GM20000 (cell line): ENCODE measurements around the gene HIPK2.

Source experiments
- DNase-seq: peaks from one replicate; pipeline ENCODE4 v3.0.0; 2012; ENCODE audit warnings: low spot score
- CTCF ChIP-seq: IDR thresholded peaks from 2 replicates; pipeline ENCODE4 v1.5.1; 2012; ENCODE audit warnings: mild to moderate bottlenecking, control low read depth; ENCODE audit errors: extremely low read depth, missing control alignments

HIPK2 gene

GRCh38 chr7:139753081-139753692, 24.6 kb downstream of the HIPK2 start:
- DNase-seq, result no peak
- no peak for TF ChIP-seq CTCF

DNA sequence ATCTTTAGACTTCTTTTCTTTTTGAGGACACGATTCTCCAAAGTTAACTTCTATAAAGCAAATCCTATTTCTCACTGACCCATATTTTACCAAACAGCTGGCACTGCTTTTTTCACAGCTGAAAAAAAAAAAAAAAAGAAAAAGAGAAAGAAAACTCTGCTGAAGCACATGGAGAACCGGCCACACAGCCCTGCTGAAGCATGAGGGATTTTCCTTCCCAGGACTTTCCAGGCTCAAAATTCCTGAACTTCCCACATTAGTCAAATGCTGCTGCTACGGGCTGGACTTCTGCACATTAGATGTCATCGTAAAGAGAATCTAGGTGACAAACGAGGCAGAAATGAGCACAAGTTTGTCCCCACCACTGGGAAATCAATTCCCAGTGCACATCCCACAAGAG, 25.2 kb downstream of the HIPK2 start:
- TF ChIP-seq CTCF, result no peak
- no peak for DNase-seq

- no peak for TF ChIP-seq CTCF
- DNase-seq, result no peak
Observed at GRCh38 chr7:139752148-139752547, 25.6 kb downstream of the HIPK2 start.

DNA sequence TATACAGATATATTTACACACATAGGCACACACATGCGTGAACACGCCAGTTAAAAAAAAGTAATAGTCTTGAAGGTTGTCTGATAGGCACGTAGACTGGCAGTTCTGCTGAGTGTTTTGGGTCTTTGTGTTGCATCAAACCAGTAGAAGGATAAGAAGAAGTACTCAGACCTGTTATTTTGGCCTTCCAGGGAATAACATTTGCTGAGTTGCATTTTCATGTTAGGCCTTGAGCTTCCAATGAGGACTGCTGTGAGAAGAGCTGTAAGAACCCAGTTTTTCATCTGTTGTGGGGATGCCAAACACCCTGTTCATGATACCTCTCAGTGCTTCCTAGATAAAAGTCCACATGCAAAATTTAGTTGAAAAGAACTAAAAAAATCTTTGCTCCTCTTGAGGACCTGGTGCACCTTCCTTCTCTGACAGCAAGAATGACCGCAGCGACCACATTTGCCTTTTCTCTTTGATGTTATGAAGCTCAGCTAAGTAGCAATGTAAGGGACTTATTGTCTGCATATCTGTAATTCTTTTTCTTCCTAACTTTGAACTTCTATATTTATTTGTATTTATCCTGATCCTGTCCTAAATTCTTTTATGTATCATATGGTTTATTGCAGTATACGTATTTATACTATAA, 27.2 kb downstream of the HIPK2 start:
- no peak for DNase-seq
- TF ChIP-seq CTCF, result no peak

- DNase-seq, result no peak
Observed at GRCh38 chr7:139749545-139749944, 28.3 kb downstream of the HIPK2 start.

GRCh38 chr7:139748941-139749340, 28.9 kb downstream of the HIPK2 start:
- no peak for TF ChIP-seq CTCF
- DNase-seq, result no peak

More at GRCh38 chr7:139749545-139749944, 28.3 kb downstream of the HIPK2 start:
- TF ChIP-seq CTCF, result no peak

DNA sequence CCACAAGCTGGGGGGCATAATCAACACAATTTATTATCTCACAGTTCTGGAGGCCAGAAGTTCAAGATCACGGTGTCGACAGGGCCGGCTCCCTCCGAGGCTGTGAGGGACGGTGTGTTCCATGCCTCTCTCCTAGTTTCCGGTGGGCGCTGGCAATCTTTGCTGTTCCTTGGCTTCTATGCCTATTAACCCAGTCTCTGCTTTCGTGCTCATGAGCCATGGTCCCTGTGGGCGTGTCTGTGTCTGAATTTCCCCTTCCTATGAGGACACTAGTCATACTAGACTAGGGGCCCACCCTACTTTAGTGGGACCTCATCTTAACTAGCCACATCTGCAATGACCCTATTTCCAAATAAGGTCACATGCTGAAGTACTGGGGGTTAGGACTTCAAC, 29.4 kb downstream of the HIPK2 start:
- DNase-seq, result no peak
- no peak for TF ChIP-seq CTCF
